Stimulated activated CD4-positive, alpha-beta T cell treated with anti-CD3 and anti-CD28 coated beads, Interleukin-1b, Interleukin-23, amount 100 ng/mL, for 24 hours (primary cell): Measurements from ENCODE around the gene BICDL1.

Source experiments
- DNase-seq, 4 experiments: peaks; one replicate each; pipeline ENCODE4 v3.0.0-alpha.2; 2020; ENCODE audit warnings: low read depth in 4 of 4, low spot score in 1 of 4

The BICDL1 gene

DNA sequence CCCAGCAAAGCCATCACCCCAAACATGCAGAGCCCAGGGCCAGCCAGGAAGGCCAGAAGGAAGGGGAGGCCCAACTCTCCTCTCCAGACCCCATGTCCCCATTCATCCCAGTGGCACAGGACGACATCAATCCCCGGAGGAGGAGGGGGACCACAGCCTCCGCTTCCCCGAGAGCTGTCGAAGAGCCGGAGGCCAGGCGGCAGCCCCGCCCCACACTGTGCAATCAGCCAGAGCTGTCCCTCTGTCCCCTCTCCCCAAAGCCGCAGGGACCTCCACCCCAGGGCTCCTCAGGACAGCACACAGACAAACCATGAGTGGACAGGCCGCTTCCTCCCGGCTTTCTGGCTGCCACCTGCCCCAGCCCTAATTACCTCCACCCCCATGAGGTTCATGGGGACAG lies 110.7 kb downstream of the BICDL1 start:
- DNase-seq = no peak

DNA sequence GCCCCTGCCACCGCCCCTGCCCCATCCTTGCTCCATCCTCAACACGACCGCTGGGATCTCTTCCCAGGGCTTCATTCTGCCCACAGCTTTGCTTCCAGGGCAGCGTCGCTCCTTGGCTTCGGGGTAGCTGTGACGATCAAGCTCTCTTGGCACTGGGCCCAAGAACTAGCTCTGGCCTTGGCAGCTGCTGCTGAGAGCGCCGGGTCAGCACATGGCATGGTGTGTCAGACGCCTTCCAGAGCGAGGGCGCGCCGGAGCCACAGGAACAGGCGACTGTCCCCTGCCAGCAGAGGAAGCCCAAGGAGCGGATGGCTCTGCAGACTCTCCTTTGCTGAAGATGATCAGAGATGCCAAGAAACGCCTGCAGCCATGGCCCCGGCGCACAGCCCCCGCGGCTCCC lies 111.6 kb downstream of the BICDL1 start:
- DNase-seq = no peak

DNA sequence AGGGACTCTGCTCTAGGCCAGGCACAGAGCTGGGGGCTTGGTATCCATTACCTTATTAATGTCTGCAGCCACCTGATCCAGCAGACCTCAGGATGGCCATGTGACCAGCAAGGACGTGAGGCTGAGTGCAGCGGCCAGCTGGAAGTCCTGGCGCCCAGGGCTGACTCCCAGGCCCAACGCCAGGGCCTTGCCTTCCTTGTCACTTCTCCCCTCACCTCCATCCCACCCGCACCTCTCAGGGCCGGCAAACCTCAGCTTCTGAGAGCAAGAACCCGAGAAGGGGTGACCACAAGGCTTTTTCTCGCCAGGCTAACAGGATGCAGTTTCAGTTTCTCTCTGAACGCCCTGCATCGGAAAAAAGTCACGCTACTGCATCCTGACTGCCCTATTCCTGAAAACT lies 112.1 kb downstream of the BICDL1 start:
- DNase-seq = no peak

DNA sequence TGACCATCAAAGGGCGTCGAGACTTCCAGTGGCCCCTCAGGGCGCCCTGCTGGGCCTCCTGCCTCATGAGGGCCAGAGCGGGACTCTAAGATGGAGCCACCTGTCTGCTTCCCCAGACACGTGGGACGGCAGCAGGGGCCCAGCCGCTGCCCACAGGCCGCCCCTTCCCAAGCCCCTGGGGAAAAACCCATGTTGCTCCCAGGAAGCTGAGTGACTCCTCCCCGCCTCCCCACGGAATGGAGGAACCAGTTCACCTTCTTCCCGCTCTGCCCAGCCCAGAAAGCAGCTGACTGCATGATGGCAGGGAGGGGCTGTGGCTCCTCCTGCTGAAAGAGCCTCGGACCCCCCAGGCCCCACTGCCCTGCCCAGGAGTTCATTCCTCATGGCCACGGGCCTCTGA lies 112.6 kb downstream of the BICDL1 start:
- DNase-seq = no peak

- DNase-seq = no peak
Observed at GRCh38 chr12:120102189-120103043, 113.4 kb downstream of the BICDL1 start.

DNA sequence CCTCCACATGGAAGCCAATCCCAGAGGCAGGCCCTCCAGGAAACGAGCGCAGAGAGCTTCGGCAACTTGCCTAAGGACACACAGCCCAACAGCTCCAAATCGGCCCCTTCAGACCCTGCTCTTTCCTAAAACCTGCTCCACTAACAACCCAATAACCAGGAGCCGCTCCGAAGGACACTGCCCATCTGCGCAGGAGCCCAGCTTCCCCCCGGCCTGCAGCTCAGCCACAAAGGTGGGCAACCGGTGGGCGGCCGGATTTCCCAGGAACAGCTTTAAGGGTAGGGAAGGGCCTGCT lies 114.0 kb downstream of the BICDL1 start:
- no peak for DNase-seq

GRCh38 chr12:120103371-120103770 lies 114.3 kb downstream of the BICDL1 start:
- no peak for DNase-seq

GRCh38 chr12:120106151-120106550 lies 117.1 kb downstream of the BICDL1 start:
- DNase-seq = no peak

DNA sequence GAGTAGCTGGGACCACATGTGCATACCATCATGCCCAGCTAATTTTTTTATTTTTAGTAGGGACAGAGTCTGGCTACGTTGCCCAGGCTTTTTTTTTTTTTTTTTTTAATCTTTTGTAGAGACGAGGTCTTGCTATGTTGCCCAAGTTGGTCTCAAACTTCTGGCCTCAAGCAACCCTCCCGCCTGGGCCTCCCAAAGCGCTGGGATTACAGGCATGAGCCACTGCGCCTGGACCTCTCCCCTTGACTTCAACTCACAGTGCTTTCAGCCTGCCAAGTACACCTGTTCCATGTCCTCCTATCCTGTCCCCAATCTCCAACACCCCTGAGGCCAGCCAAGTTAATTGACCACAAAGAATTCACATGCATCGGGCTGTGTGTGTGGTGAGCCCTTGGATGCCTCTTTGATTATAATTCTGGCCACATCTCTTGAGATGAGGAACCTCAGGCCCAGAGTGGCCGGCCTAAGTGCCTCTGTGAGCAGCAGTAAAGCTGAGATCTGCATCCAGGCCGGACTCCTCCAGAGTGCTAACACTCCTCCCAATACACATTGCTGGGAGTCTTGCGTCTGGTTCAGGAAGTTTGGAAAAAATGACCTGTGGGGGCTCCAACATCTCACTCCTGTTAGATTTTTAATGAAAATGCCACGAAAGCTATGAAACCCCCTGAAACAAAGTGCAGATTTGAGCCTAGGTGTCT lies 120.7 kb downstream of the BICDL1 start:
- no peak for DNase-seq

DNA sequence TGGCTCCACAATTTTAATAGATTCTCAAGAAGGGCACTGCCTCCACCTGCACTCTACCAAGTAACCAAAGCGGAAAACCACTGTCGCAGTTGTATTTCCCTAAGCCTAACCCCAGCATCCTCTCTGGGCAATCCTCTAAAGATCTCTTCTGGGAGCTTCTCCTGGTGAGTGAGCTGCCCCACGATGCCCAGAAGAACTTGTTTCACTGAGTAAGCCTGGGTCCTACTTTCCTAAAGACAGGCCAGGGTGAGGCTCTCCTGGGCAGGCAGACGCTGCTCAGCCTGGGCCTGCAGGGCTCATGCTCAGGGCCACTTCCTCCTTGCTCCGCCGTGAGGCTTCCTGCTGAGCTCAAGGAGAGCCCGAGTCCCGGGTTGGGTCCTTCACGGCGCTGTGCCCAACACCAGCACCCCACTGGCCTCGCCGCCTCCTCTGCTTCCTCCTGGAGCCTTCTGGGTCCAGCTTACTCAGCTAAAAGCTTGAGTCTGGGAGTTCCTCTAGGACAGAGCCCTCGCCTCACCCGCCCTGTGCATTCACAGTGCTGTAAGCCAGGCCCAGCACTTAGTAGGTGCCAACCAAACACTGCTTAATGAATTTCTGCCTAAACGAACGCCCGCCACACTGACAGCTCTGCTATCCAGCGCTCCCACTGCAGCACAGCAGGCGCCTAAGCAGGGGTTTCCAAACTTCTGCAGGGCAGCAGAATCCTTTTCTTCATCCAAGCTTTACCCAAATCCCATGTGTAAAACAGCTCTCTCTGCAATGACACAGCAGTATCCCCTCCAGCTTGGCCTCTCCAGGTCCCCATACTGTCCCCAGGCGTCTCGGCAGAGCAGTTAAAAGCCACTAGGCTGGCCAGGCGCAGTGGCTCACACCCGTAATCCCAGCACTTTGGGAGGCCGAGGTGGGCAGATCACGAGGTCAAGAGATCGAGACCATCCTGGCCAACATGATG lies 121.8 kb downstream of the BICDL1 start:
- peak in 1 of 4 experiments; percentile 20 for DNase-seq

GRCh38 chr12:120115066-120115465 lies 126.0 kb downstream of the BICDL1 start:
- DNase-seq = no peak

- no peak for DNase-seq
Observed at GRCh38 chr12:120115692-120116440, 126.8 kb downstream of the BICDL1 start.

DNA sequence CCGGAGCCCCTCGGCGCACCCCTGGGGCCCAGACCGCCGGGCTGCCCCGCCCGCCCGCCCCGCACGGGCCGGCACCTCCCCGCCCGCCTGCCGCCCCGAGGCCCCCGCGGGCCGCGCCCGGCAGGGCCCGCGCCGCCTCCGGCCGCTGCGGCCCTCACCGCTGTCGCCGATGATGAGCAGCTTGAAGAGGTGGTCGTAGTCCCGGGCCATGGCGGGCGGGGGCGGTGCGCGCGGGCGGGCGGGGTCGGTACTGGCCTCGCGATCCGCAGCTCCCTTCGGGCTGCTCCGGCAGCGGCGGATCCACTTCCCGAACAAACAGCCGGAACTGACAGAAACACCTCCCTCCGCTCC lies 127.4 kb downstream of the BICDL1 start, which contains the start of gene RAB35:
RAB35 (minus strand) TSS at position 313 of the 351 bp plus-strand sequence; CDS start at position 210, 103 bp downstream.
- no peak for DNase-seq

DNA sequence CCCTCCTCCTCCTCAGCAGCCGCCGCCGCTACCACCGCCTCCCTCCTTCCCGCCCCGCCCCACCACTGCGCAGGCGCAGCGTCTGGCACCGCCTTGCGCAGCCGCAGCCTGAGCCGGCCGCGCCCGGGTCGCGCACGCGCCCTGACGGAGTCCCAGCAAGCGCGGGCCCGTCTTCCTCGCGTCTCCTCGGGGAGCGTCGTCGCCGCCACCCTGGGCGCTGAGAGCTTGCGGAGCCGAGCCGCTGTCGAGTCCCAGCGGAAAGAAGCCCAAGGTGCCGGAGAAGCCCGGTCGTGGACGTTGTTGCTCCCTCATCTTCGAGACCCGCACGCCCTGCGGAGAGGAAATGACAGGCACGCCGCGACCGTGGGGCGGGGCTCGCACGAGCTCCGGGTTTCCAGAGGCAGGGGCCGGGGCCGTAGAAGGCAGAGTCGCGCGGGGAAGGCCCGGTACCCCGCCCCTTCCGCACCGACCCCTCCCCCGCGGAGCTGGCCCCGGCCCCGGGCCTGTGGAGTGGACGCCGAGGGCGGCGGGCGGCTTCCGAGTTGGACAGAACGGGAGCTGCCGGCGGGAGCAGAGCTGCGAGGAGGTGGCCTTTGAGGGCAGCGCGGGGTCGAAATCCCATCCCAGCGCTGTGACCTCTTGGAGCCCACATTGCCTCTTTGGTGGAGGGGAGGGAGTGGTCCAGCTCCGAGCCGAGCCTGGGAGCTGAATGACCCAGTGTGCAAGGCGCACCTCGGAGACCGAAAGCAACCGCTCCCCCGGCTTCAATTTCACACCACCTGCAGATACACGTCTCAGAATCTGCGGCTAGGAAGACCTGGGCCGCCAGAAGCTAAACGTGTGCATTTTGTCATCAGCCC lies 128.0 kb downstream of the BICDL1 start:
- peak; percentile 94 to 97 (median 96) for DNase-seq

DNA sequence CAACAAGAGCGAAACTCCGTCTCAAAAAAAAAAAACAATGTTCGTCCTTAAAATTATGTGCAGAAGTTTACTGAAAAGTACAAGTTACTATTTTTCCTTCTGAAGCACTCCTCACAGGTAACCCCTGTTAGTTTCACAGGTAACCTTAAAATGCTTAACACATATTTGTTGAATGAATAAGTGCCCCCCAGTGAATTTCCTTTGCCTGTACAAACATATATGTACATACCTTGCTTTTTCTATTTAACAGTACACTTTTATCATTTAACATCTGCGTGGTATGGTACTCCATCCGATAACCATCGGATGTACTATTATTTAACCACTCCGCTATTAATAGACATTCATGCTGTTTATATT lies 128.9 kb downstream of the BICDL1 start:
- no peak for DNase-seq

DNA sequence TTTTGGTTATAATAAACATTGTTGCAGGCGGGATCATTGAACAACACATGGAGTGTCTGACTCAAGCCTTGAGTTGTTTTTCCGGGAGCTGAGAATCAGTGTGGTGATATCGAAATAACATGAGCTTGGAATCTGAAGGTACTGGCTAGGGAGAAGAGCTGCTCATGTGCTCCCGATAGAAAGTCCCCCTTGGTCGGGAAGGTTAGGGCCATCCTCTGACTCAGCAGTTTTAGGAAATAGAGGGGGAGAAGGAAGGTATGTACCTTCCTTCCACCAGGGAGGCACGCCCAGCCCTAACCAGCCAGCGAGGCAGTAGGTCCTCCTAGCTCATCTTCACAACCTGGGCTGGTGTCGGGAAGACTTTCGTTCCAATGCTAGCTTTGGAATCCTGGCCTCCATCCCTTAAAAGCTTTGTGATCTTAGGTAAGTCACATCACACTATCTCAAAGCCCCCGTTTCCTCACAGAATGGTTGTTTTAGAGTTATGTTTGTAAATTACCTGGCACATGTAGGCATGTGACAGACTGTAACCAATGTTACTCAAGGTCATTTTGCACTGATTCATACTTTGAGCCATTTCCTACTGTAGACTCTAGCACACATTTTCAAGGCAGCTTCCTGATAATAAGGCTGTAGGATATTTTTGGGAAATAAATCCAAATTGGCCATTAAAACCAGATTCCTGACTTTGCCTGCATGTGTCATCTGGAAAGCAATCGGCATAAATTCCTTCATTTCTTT lies 129.5 kb downstream of the BICDL1 start:
- no peak for DNase-seq

- peak in 1 of 4 experiments; percentile 36 for DNase-seq
Observed at GRCh38 chr12:120119271-120119973, 130.4 kb downstream of the BICDL1 start.

- DNase-seq = no peak
Observed at GRCh38 chr12:120121343-120121742, 132.3 kb downstream of the BICDL1 start.
